Karpas-422 (cell line): ENCODE results near the gene CD4. TPM values are rescaled to one million over a fixed set of nuclear protein-coding genes. Genes with fewer than 3 reads are reported as not detected.

Source experiments
- DNase-seq: peaks from one replicate; pipeline ENCODE4 v3.0.0-alpha.2; 2015
- H2AFZ ChIP-seq: fragments of 200-600 bp; sonication (generic); 2 replicates; pipeline ENCODE4 v1.6.1; 2014; ENCODE audit warnings: antibody characterized with exemption, low read length, mixed read lengths
- H3K27ac ChIP-seq: fragments of 200-600 bp; sonication (generic); 2 replicates; pipeline ENCODE4 v1.5.1; 2014; ENCODE audit warnings: mild to moderate bottlenecking, low read length, moderate library complexity
- H3K27me3 ChIP-seq: fragments of 200-600 bp; sonication (generic); 2 replicates; pipeline ENCODE4 v1.6.1; 2014; ENCODE audit warnings: low read length, mixed read lengths
- H3K36me3 ChIP-seq: fragments of 200-600 bp; sonication (generic); 2 replicates; pipeline ENCODE4 v1.6.1; 2014; ENCODE audit warnings: low read length, mixed read lengths; ENCODE audit not compliant: insufficient read depth
- H3K4me1 ChIP-seq: fragments of 200-600 bp; sonication (generic); 2 replicates; pipeline ENCODE4 v1.6.1; 2014; ENCODE audit warnings: mild to moderate bottlenecking, low read length, mixed read lengths
- H3K4me2 ChIP-seq: fragments of 200-600 bp; sonication (generic); 2 replicates; pipeline ENCODE4 v1.6.1; 2014; ENCODE audit warnings: low read length, low read depth, mild to moderate bottlenecking; ENCODE audit not compliant: poor library complexity, severe bottlenecking
- H3K4me3 ChIP-seq: fragments of 200-600 bp; sonication (generic); 2 replicates; pipeline ENCODE4 v1.5.1; 2014; ENCODE audit warnings: mild to moderate bottlenecking, antibody characterized with exemption, low read length, mixed read lengths
- H3K79me2 ChIP-seq: fragments of 200-600 bp; sonication (generic); 2 replicates; pipeline ENCODE4 v1.6.1; 2014; ENCODE audit warnings: mild to moderate bottlenecking, low read length, mixed read lengths
- H3K9ac ChIP-seq: fragments of 200-600 bp; sonication (generic); 2 replicates; pipeline ENCODE4 v1.6.0; 2014; ENCODE audit warnings: low read length
- H3K9me2 ChIP-seq: fragments of 200-600 bp; sonication (generic), shearing (Covaris generic); replicated peaks from 2 replicates; pipeline ENCODE4 v1.6.0; 2014; ENCODE audit warnings: mild to moderate bottlenecking, low read length, moderate library complexity; ENCODE audit not compliant: insufficient read depth
- H3K9me3 ChIP-seq: fragments of 300-700, 200-600 bp; sonication (generic); 2 replicates; pipeline ENCODE4 v1.6.1; 2014; ENCODE audit warnings: low read length, mixed read lengths
- H4K20me1 ChIP-seq: fragments of 200-600 bp; sonication (generic); 2 replicates; pipeline ENCODE4 v1.6.1; 2014; ENCODE audit warnings: mild to moderate bottlenecking, antibody characterized with exemption, low read length, low read depth; ENCODE audit not compliant: insufficient read depth
- total RNA-seq: library from RNA; depleted of rRNA; stranded (reverse); fragments of >200 nt; shearing (Covaris generic); gene quantifications from 2 replicates; pipeline ENCODE4 v1.2.3, GENCODE V29; 2014; ENCODE audit warnings: low replicate concordance

The CD4 gene
- total RNA-seq, 1 experiment from 2014 or later, result not detected

GRCh38 chr12:6843118-6843902 lies 54.0 kb downstream of the CD4 start:
- Histone ChIP-seq H3K36me3 (no peaks in the 10 kb centered on the region), H3K9me3 (no peaks in the 10 kb centered on the region), H3K4me3 (peak overlapping the region; percentile 39; the same call in 1 of the 2 replicates), H3K27ac (peak overlapping the region; percentile 100), H3K4me1 (peaks cover 67% of the 10 kb centered on the region), H4K20me1 (no peaks in the 10 kb centered on the region), H3K27me3 (no peaks in the 10 kb centered on the region), H3K9me2 (no peaks in the 10 kb centered on the region), H3K79me2 (peaks cover 9% of the 10 kb centered on the region; the same call in 1 of the 2 replicates), H2AFZ (no peak overlapping the region), H3K9ac (peak overlapping the region; percentile 50), H3K4me2 (peak overlapping the region; percentile 88)
- peak; percentile 80 for DNase-seq

GRCh38 chr12:6845395-6845794 lies 56.1 kb downstream of the CD4 start:
- Histone ChIP-seq H4K20me1 (no peaks in the 10 kb centered on the region), H3K9me2 (no peaks in the 10 kb centered on the region), H3K4me2 (no peak overlapping the region), H3K27me3 (no peaks in the 10 kb centered on the region), H3K9me3 (no peaks in the 10 kb centered on the region), H3K4me1 (peaks cover 66% of the 10 kb centered on the region), H2AFZ (no peak overlapping the region), H3K27ac (no peak overlapping the region), H3K79me2 (peaks cover 26% of the 10 kb centered on the region), H3K36me3 (peaks cover 8% of the 10 kb centered on the region), H3K9ac (no peak overlapping the region), H3K4me3 (no peak overlapping the region)
- no peak for DNase-seq

GRCh38 chr12:6846316-6846869 lies 57.1 kb downstream of the CD4 start:
- H3K27me3 ChIP-seq, result no peaks in the 10 kb centered on the region
- H4K20me1 ChIP-seq, result no peaks in the 10 kb centered on the region
- H3K4me1 ChIP-seq, result peaks cover 60% of the 10 kb centered on the region
- H3K4me2 ChIP-seq, result no peak overlapping the region
- H3K79me2 ChIP-seq, result peaks cover 29% of the 10 kb centered on the region
- H3K9me2 ChIP-seq, result no peaks in the 10 kb centered on the region
- peaks cover 11% of the 10 kb centered on the region for H3K36me3 ChIP-seq
- no peak overlapping the region for H3K9ac ChIP-seq
- H2AFZ ChIP-seq, result no peak overlapping the region
- H3K9me3 ChIP-seq, result no peaks in the 10 kb centered on the region
- no peak overlapping the region for H3K4me3 ChIP-seq
- DNase-seq, result no peak
- peak overlapping the region; percentile 22 for H3K27ac ChIP-seq

- Histone ChIP-seq H3K36me3 (peaks cover 11% of the 10 kb centered on the region), H3K9me2 (no peaks in the 10 kb centered on the region), H3K4me1 (peaks cover 49% of the 10 kb centered on the region), H3K27me3 (no peaks in the 10 kb centered on the region), H3K79me2 (peaks cover 26% of the 10 kb centered on the region), H3K9ac (no peak overlapping the region), H4K20me1 (no peaks in the 10 kb centered on the region; the same call in 1 of the 2 replicates), H3K27ac (peak overlapping the region; percentile 37), H3K4me2 (no peak overlapping the region), H2AFZ (no peak overlapping the region), H3K9me3 (no peaks in the 10 kb centered on the region), H3K4me3 (no peak overlapping the region)
- no peak for DNase-seq
Measured at GRCh38 chr12:6847676-6848075, 58.3 kb downstream of the CD4 start.

GRCh38 chr12:6849427-6849826 lies 60.1 kb downstream of the CD4 start:
- Histone ChIP-seq H3K27me3 (no peaks in the 10 kb centered on the region), H3K27ac (peak overlapping the region; percentile 86), H3K9me2 (no peaks in the 10 kb centered on the region), H3K9me3 (no peaks in the 10 kb centered on the region), H3K9ac (peak overlapping the region; percentile 88), H2AFZ (no peak overlapping the region), H3K36me3 (peaks cover 11% of the 10 kb centered on the region), H3K4me1 (peaks cover 51% of the 10 kb centered on the region), H4K20me1 (peaks cover 6% of the 10 kb centered on the region; the same call in 1 of the 2 replicates), H3K4me2 (peak overlapping the region; percentile 89), H3K4me3 (peak overlapping the region; percentile 88; the same call in 1 of the 2 replicates), H3K79me2 (peaks cover 43% of the 10 kb centered on the region)
- no peak for DNase-seq

GRCh38 chr12:6849976-6850560 lies 60.7 kb downstream of the CD4 start:
- Histone ChIP-seq H4K20me1 (peaks cover 6% of the 10 kb centered on the region; the same call in 1 of the 2 replicates), H2AFZ (no peak overlapping the region), H3K79me2 (peaks cover 49% of the 10 kb centered on the region), H3K9ac (peak overlapping the region; percentile 88), H3K27ac (peak overlapping the region; percentile 86), H3K36me3 (peaks cover 11% of the 10 kb centered on the region), H3K4me1 (peaks cover 51% of the 10 kb centered on the region), H3K4me3 (peak overlapping the region; percentile 88), H3K4me2 (peak overlapping the region; percentile 89), H3K9me2 (no peaks in the 10 kb centered on the region), H3K27me3 (no peaks in the 10 kb centered on the region), H3K9me3 (no peaks in the 10 kb centered on the region)
- no peak for DNase-seq

- Histone ChIP-seq H3K36me3 (peaks cover 13% of the 10 kb centered on the region), H3K4me3 (peak overlapping the region; percentile 88), H3K9ac (peak overlapping the region; percentile 88), H3K9me3 (no peaks in the 10 kb centered on the region), H3K4me2 (peak overlapping the region; percentile 89), H2AFZ (no peak overlapping the region), H3K27me3 (no peaks in the 10 kb centered on the region), H4K20me1 (peaks cover 6% of the 10 kb centered on the region; the same call in 1 of the 2 replicates), H3K27ac (peak overlapping the region; percentile 86), H3K4me1 (peaks cover 51% of the 10 kb centered on the region), H3K79me2 (peaks cover 52% of the 10 kb centered on the region), H3K9me2 (no peaks in the 10 kb centered on the region)
- peak; percentile 57 for DNase-seq
Measured at GRCh38 chr12:6850796-6851152, 61.4 kb downstream of the CD4 start.
